OCI-LY7 (cell line): ENCODE measurements around the gene EIF2S2. TPM values are rescaled to one million over a fixed set of nuclear protein-coding genes. Genes with fewer than 3 reads are reported as not detected.

Experiments
- BruUV-seq: library from RNA; stranded (reverse); fragments of 400-500 nt; replicated peaks from 2 replicates; lab custom pipeline; 2021; lab: Mats Ljungman, UMichigan
- CTCF ChIA-PET: fragments of 300-600 bp; sonication (Branson Sonifier 250); formaldehyde crosslinking; loops from one replicate; lab custom pipeline; 2022; ENCODE audit warnings: antibody characterized with exemption; ENCODE audit not compliant: unreplicated experiment; lab: Charles Lee
- POLR2A ChIA-PET: fragments of 300-600 bp; sonication (Branson Sonifier 250); formaldehyde crosslinking; loops from one replicate; lab custom pipeline; 2022; ENCODE audit warnings: antibody characterized with exemption; lab: Charles Lee
- DNase-seq: peaks from one replicate; pipeline ENCODE4 v3.0.0-alpha.2; 2015; ENCODE audit warnings: low spot score
- H2AFZ ChIP-seq: fragments of 200-600 bp; sonication (generic), shearing (Covaris generic); 2 replicates; pipeline ENCODE4 v1.6.1; 2014; ENCODE audit warnings: mild to moderate bottlenecking, antibody characterized with exemption, low read length, moderate library complexity
- H3K27ac ChIP-seq: fragments of 200-600 bp; sonication (generic); 2 replicates; pipeline ENCODE4 v1.5.1; 2014; ENCODE audit warnings: mixed run types, low read depth, mild to moderate bottlenecking, moderate library complexity, low read length, inconsistent platforms; ENCODE audit not compliant: poor library complexity, severe bottlenecking
- H3K36me3 ChIP-seq: fragments of 200-600 bp; sonication (generic); 2 replicates; pipeline ENCODE4 v1.6.1; 2014; ENCODE audit warnings: mild to moderate bottlenecking, antibody characterized with exemption, low read length, moderate library complexity, mixed read lengths; ENCODE audit not compliant: insufficient read depth
- H3K4me1 ChIP-seq: fragments of 200-600 bp; sonication (generic); 2 replicates; pipeline ENCODE4 v1.5.1; 2014; ENCODE audit warnings: mild to moderate bottlenecking, low read length; ENCODE audit not compliant: insufficient read depth, poor library complexity, severe bottlenecking
- H3K4me2 ChIP-seq: fragments of 200-600 bp; sonication (generic); 2 replicates; pipeline ENCODE4 v1.6.1; 2014; ENCODE audit warnings: mild to moderate bottlenecking, low read length
- H3K4me3 ChIP-seq: fragments of 200-600 bp; sonication (generic); 2 replicates; pipeline ENCODE4 v1.5.1; 2014; ENCODE audit warnings: mild to moderate bottlenecking, low read depth, low read length; ENCODE audit not compliant: poor library complexity, severe bottlenecking
- H3K79me2 ChIP-seq: fragments of 200-600 bp; sonication (generic); 2 replicates; pipeline ENCODE4 v1.6.1; 2016; ENCODE audit warnings: low read depth, mild to moderate bottlenecking, low read length, moderate library complexity, mixed read lengths; ENCODE audit not compliant: insufficient read depth
- H3K9me2 ChIP-seq: fragments of 200-600 bp; sonication (generic); 2 replicates; pipeline ENCODE4 v1.6.1; 2016; ENCODE audit warnings: mild to moderate bottlenecking, low read length, mixed read lengths; ENCODE audit not compliant: insufficient read depth
- H3K9me3 ChIP-seq: fragments of 200-600 bp; sonication (generic); 2 replicates; pipeline ENCODE4 v1.6.1; 2014; ENCODE audit warnings: mild to moderate bottlenecking, mixed run types, low read length, mixed read lengths
- H4K20me1 ChIP-seq: fragments of 200-600 bp; sonication (generic); 2 replicates; pipeline ENCODE4 v1.6.1; 2014; ENCODE audit warnings: mild to moderate bottlenecking, antibody characterized with exemption, low read length, moderate library complexity, mixed read lengths; ENCODE audit not compliant: insufficient read depth
- EZH2phosphoT487 ChIP-seq: fragments of 200-600 bp; sonication (generic); IDR thresholded peaks from 2 replicates; pipeline ENCODE4 v1.6.1; 2018; ENCODE audit warnings: low read depth, borderline replicate concordance, mild to moderate bottlenecking, mixed run types, antibody characterized with exemption, low read length, moderate library complexity, mixed read lengths
- intact Hi-C: fragments of 100-400 bp; cut with micrococcal nuclease; formaldehyde crosslinking; loops from one replicate; pipeline ENCODE4 v1.10.0; 2022; ENCODE audit not compliant: unreplicated experiment
- total RNA-seq, 2 experiments: library from RNA; depleted of rRNA in 1 of 2; stranded (reverse); fragments of >200 nt in 1 of 2; shearing (Covaris generic) in 1 of 2; gene quantifications; 2 replicates each; pipeline ENCODE4 v1.2.3, GENCODE V29; 2014 to 2022
- TF ChIP-seq, protein P1 (sequence below): fragments of 200-600 bp; sonication (generic); conservative IDR thresholded peaks from 2 replicates; pipeline ENCODE4 v1.5.1; 2014; ENCODE audit warnings: mild to moderate bottlenecking, antibody characterized with exemption, low read length, moderate library complexity, mixed read lengths

The EIF2S2 gene
- total RNA-seq, 2 experiments from 2014 or later = 104 to 130 TPM

DNA sequence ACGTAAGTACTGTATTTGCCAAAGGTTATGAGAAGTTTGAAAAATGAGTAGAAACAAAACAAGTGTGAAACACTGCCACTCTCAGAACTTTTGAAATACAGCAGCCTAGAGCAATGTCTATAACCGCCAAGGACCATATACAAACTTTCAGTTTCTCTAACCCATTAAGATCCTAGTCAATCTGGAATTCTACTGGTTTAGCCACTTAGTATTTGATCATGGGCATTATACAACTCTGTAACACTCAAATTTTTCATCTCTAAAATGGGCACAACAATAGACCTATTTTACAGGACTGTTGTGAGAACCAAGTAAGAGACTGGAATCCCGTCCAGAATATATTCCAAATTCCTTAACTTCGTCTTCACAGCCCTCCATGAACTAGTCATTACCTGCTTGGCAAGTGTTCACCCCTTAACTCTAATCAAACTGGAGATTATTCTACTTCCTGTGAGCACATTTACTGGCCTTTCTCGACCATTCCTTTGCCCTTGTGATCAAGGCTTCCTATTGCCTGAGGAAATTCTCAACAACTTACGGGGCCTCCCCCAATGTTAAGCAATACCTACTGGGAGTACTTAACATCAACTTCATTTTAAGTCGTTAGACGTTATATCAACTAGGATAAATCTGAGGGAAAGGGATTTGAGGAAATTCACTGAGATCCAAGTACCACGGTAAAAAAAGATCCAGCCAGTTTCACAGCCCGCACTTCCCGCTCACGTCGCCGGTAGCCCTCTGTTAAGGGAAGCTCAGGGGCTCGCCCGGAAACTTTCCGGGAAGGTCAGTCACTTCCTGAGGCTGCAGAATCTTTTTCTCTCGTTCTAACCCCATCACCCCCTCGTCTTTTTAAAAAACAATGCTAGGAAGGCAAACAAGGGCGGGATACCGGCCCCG, 1.1 kb downstream of the EIF2S2 start:
- H3K27ac ChIP-seq = peak overlapping the region; percentile 81
- H3K4me1 ChIP-seq = peaks cover 40% of the 10 kb centered on the region
- H3K9me2 ChIP-seq = no peaks in the 10 kb centered on the region
- TF ChIP-seq, protein P1, sequence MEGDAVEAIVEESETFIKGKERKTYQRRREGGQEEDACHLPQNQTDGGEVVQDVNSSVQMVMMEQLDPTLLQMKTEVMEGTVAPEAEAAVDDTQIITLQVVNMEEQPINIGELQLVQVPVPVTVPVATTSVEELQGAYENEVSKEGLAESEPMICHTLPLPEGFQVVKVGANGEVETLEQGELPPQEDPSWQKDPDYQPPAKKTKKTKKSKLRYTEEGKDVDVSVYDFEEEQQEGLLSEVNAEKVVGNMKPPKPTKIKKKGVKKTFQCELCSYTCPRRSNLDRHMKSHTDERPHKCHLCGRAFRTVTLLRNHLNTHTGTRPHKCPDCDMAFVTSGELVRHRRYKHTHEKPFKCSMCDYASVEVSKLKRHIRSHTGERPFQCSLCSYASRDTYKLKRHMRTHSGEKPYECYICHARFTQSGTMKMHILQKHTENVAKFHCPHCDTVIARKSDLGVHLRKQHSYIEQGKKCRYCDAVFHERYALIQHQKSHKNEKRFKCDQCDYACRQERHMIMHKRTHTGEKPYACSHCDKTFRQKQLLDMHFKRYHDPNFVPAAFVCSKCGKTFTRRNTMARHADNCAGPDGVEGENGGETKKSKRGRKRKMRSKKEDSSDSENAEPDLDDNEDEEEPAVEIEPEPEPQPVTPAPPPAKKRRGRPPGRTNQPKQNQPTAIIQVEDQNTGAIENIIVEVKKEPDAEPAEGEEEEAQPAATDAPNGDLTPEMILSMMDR = peak; percentile 56
- no peak for TF ChIP-seq EZH2phosphoT487
- peaks cover 32% of the 10 kb centered on the region for H4K20me1 ChIP-seq
- peak; percentile 38 for DNase-seq
- BruUV-seq = TSS peak; percentile 53
- intact Hi-C loops = loop anchor here (5.0 kb wide), 2 partner anchors 299 to 424 kb away; partner anchors contain the start of genes CHMP4B and E2F1
- CTCF ChIA-PET = no interaction called here
- no peaks in the 10 kb centered on the region for H3K9me3 ChIP-seq
- POLR2A ChIA-PET = no interaction called here
- no peak overlapping the region for H2AFZ ChIP-seq
- peaks cover 57% of the 10 kb centered on the region for H3K36me3 ChIP-seq
- H3K4me3 ChIP-seq = peak overlapping the region; percentile 98
- H3K79me2 ChIP-seq = peaks cover 60% of the 10 kb centered on the region
- H3K4me2 ChIP-seq = peak overlapping the region; percentile 94

DNA sequence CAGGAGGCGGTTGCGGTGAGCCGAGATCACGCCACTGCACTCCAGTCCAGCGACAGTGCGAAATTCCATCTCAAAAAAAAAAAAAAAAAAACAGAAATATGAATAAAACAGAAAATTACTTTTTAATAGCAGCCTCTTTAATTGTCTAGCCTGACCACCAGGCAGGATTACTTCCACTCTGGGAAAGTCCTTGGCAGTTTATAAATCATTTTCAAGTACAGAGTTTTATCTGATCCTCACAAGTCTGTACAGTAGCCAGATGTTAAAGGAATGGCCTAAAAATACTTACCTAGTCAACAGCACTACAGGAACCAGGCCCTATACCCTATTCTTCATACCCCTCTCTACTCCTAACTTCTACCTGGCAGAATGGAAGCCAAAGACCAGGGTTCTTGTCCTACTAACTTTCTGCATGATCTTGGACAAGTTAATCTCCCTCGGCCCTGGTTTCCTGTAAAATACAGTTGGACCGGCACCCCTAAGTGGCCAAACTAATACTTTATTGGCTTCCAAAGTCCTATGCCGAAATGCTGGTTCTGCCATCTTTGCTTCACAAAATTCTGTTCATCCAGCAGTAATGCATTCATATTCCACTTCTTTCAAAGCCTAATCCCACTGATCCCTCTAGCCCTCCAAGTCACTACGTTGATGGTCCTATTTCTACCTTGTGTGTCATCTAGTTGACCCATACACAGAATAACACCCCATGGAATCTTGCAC, 1.9 kb downstream of the EIF2S2 start:
- POLR2A ChIA-PET = no interaction called here

More for the DNA sequence above, 1.9 kb downstream of the EIF2S2 start:
- Histone ChIP-seq H3K36me3 (peaks cover 65% of the 10 kb centered on the region), H3K9me3 (no peaks in the 10 kb centered on the region), H3K4me3 (peak overlapping the region; percentile 98), H3K27ac (peak overlapping the region; percentile 81), H2AFZ (no peak overlapping the region), H3K79me2 (peaks cover 69% of the 10 kb centered on the region), H4K20me1 (peaks cover 39% of the 10 kb centered on the region), H3K4me2 (peak overlapping the region; percentile 94), H3K9me2 (no peaks in the 10 kb centered on the region), H3K4me1 (peaks cover 46% of the 10 kb centered on the region)
- intact Hi-C loops = loop anchor here (5.0 kb wide), 2 partner anchors 298 to 423 kb away; partner anchors contain the start of genes CHMP4B and E2F1
- no peak for TF ChIP-seq EZH2phosphoT487
- TF ChIP-seq, protein P1 = no peak
- no TSS peak for BruUV-seq
- CTCF ChIA-PET = no interaction called here
- no peak for DNase-seq
